Adipose tissue (tissue), 3 donors: ENCODE results near the gene KRT2. TPM values are rescaled to one million over a fixed set of nuclear protein-coding genes. Genes with fewer than 3 reads are reported as not detected.

ENCODE experiments used
- H3K27ac ChIP-seq: one replicate; pipeline ENCODE4 v1.5.1; 2013; ENCODE audit warnings: low read depth, low read length
- WGBS, 3 donors: extraction: QIAGEN DNeasy Blood & Tissue Kit; methylation state at CpG; one replicate each; pipeline ENCODE4 v1.1.7; 2013; 5-methylcytosine and 5-hydroxymethylcytosine counted together
- polyA plus RNA-seq, 3 donors: library from polyadenylated mRNA; stranded (reverse); fragments of 200-250 nt; gene quantifications; one replicate each; pipeline ENCODE4 v1.2.3, GENCODE V29; 2013
- donor health status: healthy with polysubstance abuse.
- donor health status: Bipolar disorder and iron deficiency.
- donor health status: healthy.

Gene KRT2
- polyA plus RNA-seq, 3 donors, result not detected

DNA sequence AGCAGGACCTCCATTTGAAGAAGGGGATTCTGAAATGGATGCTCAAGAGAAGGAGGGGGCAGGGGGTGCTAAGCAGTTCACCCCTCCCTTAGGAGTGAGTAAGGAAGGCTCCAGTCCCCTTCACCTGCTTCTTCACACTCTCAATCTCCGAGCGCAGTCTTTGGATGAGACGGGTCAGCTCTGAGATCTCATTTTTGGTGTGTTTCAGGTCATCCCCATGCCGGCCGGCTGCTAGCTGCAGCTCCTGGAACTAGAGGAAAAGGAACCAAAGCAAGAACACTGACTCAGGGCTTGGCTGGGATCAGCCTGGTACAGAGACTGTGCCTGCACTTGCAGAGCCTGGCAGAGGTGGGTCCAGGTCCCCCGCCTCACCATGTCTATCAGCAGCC is 40.9 kb downstream of the KRT2 start:
- no peak overlapping the region for H3K27ac ChIP-seq
- 83 to 94% (median 87%) methylated on average over 6 of the region's 6 CpGs for WGBS, 3 donors

DNA sequence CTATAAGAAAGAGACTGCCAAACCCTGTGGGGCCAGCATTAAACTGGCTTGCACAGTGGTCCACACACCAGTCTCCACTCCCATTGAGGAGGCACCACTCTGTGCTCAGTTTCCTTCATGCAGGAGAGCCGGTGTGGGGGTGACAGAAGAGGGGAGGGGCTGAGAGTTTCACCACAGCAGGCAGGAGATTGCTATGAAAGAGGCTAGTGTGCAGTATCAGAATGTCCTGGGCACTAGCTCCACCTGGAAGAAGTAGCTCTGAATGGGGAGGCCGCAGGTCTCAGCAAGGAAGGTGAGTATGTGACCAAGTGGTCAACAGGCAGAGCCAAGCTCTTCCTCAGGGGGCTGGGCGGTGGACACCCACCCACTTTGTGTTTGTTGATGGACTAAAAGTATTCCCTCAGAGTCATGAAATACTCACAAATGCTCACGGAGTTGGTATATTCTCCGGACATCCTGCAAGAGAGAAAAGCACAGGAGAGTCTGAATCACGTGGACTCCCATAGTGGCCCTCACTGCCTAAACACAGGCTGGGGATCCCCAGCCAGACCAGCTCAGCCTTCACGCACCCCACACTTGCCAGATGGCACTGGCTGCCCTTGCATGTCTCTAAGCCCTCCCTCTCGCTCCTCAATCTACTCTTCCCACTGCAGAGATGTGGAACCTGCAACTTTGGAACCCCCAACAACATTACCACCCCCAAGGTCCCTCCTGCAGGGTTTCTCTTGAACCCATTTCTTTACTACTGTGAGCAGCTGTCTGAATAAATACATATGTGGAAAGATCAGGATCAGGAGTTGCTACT is 43.0 kb downstream of the KRT2 start:
- WGBS, 3 donors, result 70 to 81% (median 76%) methylated on average over 8 of the region's 8 CpGs
- H3K27ac ChIP-seq, result no peak overlapping the region

DNA sequence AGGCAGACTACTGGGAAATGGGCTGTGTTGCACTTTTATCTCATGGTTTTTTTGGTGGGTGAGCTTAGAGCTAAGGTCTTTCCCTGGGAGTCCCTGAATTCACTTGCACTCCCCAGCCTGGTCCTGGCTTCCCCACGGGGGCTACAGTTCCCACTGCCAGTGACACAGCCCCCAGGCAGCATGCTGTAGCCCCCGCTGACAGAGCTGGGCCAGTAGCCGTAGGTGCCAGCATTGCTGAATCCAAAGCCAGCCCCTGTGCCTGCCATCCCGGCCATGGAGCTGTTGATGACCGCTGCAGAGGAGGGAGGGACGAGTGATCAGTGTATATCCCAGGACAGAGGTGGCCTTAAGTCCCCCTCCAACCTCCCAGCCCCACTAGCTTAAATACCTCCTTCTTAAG is 43.9 kb downstream of the KRT2 start:
- 72 to 82% (median 75%) methylated on average over 5 to 6 of the region's 6 CpGs for WGBS, 3 donors
- H3K27ac ChIP-seq, result no peak overlapping the region

DNA sequence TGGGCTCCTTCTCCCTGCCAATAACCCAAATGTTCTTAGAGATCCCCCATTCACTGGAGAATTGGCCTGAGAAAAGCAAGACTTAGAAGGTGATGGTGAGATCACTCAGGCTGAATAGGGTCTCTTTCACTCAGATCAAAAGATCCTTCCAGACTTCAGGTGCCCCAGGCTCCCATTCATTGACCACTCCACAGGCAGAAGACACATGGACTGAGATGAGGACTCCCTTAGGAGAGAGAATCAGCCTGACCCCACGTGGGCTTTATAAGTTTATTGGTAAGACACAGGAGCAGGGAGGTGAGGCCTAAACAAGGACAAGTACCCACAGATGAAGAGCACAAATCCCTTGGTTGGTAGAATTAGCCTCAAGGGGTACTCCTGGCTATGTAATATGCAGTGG is 44.7 kb downstream of the KRT2 start:
- 38 to 50% (median 50%) methylated on average over 1 of the region's 1 CpG for WGBS, 3 donors
- no peak overlapping the region for H3K27ac ChIP-seq

DNA sequence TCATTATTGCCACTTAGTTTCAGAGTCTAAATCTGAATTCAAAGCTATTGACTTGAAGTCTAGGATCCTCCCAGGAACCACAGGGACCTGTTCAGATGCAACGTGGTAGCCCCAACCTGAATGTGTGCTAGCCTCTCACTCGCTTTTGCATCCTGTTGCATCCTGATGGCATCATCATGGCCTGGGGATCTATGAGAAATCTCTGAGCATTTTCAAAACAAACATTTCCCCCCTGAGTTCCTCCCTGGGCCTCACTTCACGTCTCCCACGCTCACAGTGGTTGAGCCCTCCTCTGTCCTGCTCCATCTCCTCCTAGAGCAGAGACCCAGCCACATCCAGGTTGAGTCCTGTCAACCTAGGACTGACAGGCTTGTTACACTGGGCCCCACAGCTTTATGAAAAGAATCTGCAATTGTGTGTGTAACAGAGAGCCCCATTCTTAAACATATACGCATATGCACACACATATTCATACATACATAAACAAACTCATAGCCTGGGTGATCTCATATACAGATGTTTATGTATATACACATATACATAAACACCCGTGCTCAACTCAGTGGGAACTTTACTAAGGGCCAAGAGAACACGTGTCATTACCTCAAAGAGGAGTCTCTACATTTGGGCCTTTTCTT is 45.3 kb downstream of the KRT2 start:
- no peak overlapping the region for H3K27ac ChIP-seq
- WGBS, 3 donors, result 78 to 86% (median 83%) methylated on average over 7 of the region's 7 CpGs

DNA sequence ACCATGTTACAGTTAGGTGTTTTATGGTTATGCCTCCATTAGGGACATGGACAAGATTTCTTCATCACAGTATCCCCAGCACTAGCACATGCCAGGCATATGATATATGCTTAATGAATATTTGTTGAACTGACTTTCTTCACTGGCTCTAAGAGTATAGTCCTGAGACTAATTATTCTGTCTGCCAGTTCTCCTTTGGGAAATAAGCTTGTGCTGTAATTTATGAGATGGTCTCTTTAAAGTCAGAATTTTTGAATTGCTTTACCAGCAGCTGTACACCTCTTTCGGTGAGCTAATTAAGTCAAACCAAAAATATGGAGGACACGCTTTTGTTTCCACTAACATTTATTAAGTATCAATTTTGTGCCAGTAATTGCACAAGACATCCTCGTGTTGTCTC is 45.9 kb downstream of the KRT2 start:
- WGBS, 3 donors, result 70 to 79% (median 73%) methylated on average over 3 of the region's 3 CpGs
- no peak overlapping the region for H3K27ac ChIP-seq

DNA sequence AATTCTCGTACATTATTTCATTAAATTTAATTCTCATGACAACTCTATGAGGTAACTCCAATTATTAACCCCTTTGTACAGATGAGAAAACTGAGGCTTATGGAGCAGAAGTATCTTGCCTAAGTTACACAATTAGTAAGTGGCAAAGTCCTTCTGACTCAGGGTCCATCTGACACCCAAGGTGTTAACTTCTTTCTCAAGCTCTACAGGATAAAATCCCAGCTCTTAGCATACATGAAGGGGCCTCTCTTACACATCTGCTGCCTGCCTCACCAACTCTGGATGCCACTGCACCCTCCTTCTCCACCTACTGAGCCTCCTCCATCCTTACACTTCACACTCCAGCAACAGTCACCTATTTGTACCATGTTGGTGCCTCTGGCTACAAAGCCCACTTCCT is 46.5 kb downstream of the KRT2 start:
- H3K27ac ChIP-seq, result no peak overlapping the region
- 81 to 86% (median 85%) methylated on average over 1 of the region's 1 CpG for WGBS, 3 donors

DNA sequence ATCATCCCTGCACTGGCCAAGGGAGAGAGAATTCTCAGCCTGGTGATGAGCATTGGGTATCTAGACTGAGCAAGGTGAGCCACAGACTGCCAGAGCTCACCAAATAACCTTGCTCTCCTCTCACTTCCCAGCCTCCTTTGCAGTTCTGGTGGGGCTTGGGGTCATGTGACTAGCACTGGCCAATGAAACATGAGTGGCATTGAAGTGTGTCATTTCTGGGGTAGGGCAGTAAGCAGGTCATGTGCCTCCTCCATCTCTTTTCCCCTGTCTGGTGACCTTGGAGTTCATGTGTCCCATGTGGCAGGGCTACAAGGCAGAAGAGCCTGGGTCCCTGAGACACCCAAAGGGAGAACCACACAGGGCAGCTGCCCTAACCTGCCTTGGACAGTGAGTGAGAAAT is 47.2 kb downstream of the KRT2 start:
- H3K27ac ChIP-seq, result no peak overlapping the region

DNA sequence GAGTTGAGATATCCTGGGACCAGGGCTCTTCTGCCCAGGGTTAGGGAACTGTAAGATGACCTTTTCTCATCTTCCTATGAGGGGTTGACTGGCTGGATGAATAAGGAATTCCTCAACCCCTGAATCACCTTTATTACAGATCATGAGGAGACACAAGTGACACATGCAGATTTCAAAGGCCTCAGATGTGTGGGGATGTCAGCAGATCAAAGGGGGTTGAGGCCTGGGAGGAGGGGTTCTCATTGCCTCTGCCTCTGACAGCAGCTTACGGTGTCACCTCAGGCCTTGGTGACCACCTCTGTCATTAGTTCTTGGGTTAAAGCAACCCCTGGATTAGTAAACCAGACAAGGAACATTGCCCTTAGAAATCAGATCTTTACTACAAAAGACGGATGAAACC is 48.7 kb downstream of the KRT2 start:
- WGBS, 3 donors, result 79 to 89% (median 86%) methylated on average over 2 of the region's 2 CpGs
- H3K27ac ChIP-seq, result no peak overlapping the region

DNA sequence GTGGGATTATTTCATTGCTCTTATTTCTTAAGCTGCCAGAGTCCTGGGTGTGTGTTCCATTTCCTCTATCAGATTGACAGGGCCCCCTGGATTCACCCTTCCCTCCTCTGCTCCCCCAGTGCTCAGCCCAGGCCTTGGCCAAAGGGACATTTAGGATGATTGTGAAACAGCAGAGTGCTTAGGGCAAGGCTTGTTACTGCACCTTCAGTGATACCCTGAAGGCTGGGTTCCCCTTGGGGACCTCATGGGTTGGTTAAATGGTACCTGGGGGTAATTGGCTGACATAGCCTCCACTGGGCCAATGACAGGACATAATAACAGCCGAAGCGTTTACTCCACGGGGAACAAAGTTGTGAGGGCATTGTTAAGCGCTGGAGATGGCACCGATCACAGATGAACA is 49.5 kb downstream of the KRT2 start:
- 88 to 91% (median 88%) methylated on average over 5 of the region's 5 CpGs for WGBS, 3 donors

DNA sequence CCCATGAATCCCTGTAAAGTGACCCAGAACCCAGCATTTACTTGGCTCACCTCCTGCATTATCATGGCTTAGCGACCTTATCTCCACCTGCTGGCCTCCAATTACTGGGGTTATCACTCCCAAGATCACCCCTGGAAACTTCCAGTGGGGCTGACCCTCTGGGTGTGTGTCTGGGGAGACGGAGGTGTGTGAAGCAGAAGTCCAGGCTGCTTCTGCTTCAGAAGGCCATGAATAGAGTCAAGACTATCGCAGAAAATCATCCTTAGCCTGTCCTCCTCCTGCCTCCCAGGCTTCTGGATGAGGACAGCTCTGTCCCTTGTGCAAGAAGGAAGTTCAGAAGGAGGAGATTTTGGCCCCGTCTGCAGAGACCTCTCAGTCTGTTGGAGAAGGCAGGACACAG is 50.3 kb downstream of the KRT2 start:
- no peak overlapping the region for H3K27ac ChIP-seq
- 46 to 74% (median 66%) methylated on average over 4 of the region's 4 CpGs for WGBS, 3 donors

More for the DNA sequence above, 49.5 kb downstream of the KRT2 start:
- no peak overlapping the region for H3K27ac ChIP-seq

DNA sequence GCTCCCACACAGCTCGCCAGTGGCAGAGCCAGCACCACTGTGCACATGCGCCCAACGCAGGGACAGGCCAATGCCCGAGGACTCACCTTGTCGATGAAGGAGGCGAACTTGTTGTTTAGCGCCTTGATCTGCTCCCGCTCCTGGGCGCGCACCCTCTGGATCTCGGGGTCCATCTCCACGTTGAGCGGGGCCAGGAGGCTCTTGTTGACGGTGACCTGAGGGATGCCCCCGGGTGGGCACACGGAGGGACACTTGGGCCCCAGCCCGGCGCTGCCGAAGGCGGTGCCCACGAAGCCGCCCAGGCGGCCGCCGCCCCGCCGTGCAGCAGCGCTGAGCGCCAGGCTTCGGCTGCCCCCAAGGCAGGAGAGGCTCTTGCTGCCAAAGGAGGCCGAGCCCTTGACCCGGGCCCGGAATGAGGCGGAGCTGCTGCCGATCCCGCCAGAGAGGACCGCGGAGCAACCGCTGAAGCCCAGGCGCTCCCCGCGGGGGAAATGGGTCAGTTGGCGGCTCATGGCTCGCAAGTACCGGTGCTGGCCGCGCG is 51.0 kb downstream of the KRT2 start, which contains the start of gene KRT72:
KRT72 (minus strand) TSS at position 523 of the 541 bp plus-strand sequence; CDS start at position 512, 11 bp downstream.
- H3K27ac ChIP-seq, result no peak within 1 kb of the TSS
- WGBS, 3 donors, result 23 to 30% (median 26%) methylated on average over 48 of the region's 48 CpGs

DNA sequence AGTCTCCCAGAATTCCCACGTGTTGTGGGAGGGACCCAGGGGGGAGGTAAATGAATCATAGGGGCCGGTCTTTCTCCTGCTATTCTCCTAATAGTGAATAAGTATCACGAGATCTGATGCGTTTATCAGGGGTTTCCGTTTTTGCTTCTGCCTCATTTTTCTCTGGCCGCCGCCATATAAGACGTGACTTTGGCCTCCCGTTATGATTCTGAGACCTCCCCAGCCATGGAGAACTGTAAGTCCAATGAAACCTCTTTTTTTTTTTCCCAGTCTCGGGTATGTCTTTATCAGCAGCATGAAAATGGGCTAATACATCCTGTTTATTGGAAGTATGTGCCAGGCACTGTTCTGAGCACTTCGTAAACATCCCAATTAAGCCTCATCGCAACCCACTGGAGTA is 51.5 kb downstream of the KRT2 start:
- 81 to 89% (median 84%) methylated on average over 12 of the region's 12 CpGs for WGBS, 3 donors
- no peak overlapping the region for H3K27ac ChIP-seq

DNA sequence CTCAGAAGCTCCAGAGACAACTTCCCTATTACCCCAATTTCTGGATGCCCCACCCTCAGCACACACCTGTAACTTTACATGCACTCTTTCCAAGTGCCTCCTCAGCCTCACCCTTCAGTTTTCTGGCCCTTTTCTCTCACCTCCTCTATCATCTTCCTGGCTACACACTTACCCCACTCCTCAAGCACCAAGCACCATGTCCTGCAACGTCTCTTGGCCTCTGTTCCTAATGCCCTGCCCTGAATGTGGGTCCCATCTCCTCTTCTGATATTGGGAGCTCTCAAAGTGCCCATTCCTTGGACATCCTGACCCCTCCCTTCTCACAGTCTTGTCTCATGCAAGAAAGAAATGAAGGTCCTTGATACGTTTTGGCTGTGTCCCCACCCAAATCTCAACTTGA is 51.9 kb downstream of the KRT2 start:
- H3K27ac ChIP-seq, result no peak overlapping the region
- WGBS, 3 donors, result 49 to 61% (median 53%) methylated on average over 2 of the region's 2 CpGs

DNA sequence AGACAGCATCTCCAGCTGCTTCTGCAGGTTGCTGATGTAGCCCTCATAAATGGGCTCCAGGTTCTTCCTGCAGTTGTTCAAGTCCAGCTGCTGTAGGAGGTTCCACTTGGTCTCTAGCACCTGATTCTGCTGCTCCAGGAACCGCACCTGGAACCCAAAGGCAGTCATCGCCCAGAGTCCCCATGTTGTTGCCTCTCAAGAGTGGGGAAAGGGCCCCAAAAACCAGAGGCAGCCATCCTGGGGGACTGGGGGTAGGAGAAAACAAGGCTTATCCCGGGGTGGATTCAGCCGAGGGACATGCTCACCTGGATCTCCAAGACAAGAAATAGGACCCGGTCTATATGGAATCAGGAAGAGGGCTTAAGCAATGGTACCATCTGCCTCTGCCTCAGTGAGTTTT is 53.0 kb downstream of the KRT2 start:
- no peak overlapping the region for H3K27ac ChIP-seq
- WGBS, 3 donors, result 82 to 86% (median 85%) methylated on average over 5 of the region's 5 CpGs

Other genes starting within 250 kb of the KRT2 start
- not detected for gene KRT82, start 245.9 kb downstream of the KRT2 start, polyA plus RNA-seq
- under 1 TPM in 1 of 3 donors, not detected in 2; 0.11 TPM for gene KRT75, start 217.8 kb downstream of the KRT2 start, polyA plus RNA-seq
- gene KRT6B, start 200.1 kb downstream of the KRT2 start, polyA plus RNA-seq, result under 1 TPM in 2 of 3 donors, not detected in 1; 0.05 to 0.85 TPM
- under 1 TPM in 1 of 3 donors, not detected in 2; 0.56 TPM for gene KRT6C, start 178.4 kb downstream of the KRT2 start, polyA plus RNA-seq
- gene KRT6A, start 159.0 kb downstream of the KRT2 start, polyA plus RNA-seq, result 1 to 10 TPM in 1 of 3 donors, under 1 TPM in 1, not detected in 1; 0.43 to 9.1 TPM
- 10 to 100 TPM in 1 of 3 donors, 1 to 10 TPM in 1, under 1 TPM in 1; 0.99 to 12.1 (median 1.8) TPM for gene KRT5, start 131.8 kb downstream of the KRT2 start, polyA plus RNA-seq
- gene KRT71, start 99.1 kb downstream of the KRT2 start, polyA plus RNA-seq, result not detected
- gene KRT74, start 78.4 kb downstream of the KRT2 start, polyA plus RNA-seq, result not detected
- under 1 TPM; 0.13 to 0.34 (median 0.21) TPM for gene KRT72, start 50.7 kb downstream of the KRT2 start, polyA plus RNA-seq
- under 1 TPM in 2 of 3 donors, not detected in 1; 0.07 to 0.09 TPM for gene KRT73, start 33.7 kb downstream of the KRT2 start, polyA plus RNA-seq
- gene KRT1, start 28.2 kb upstream of the KRT2 start, polyA plus RNA-seq, result not detected
- gene KRT77, start 51.3 kb upstream of the KRT2 start, polyA plus RNA-seq, result under 1 TPM in 2 of 3 donors, not detected in 1; 0.01 to 0.08 TPM
- gene KRT76, start 125.1 kb upstream of the KRT2 start, polyA plus RNA-seq, result not detected
- not detected for gene KRT3, start 143.9 kb upstream of the KRT2 start, polyA plus RNA-seq
- 10 to 100 TPM in 1 of 3 donors, 1 to 10 TPM in 1, under 1 TPM in 1; 0.45 to 20.6 (median 1.2) TPM for gene KRT4, start 161.9 kb upstream of the KRT2 start, polyA plus RNA-seq
- 1 to 10 TPM in 2 of 3 donors, under 1 TPM in 1; 0.26 to 6.1 (median 1.0) TPM for gene KRT79, start 182.1 kb upstream of the KRT2 start, polyA plus RNA-seq
- gene KRT78, start 196.8 kb upstream of the KRT2 start, polyA plus RNA-seq, result under 1 TPM in 2 of 3 donors, not detected in 1; 0.12 to 0.98 TPM